Measurements from ENCODE around the gene NPY5R. TPM values are rescaled to one million over a fixed set of nuclear protein-coding genes. Genes with fewer than 3 reads are reported as not detected.

NPY5R gene
- total RNA-seq: under 1 TPM in 1 of 2 donors, not detected in 1; 0.40 TPM

DNA sequence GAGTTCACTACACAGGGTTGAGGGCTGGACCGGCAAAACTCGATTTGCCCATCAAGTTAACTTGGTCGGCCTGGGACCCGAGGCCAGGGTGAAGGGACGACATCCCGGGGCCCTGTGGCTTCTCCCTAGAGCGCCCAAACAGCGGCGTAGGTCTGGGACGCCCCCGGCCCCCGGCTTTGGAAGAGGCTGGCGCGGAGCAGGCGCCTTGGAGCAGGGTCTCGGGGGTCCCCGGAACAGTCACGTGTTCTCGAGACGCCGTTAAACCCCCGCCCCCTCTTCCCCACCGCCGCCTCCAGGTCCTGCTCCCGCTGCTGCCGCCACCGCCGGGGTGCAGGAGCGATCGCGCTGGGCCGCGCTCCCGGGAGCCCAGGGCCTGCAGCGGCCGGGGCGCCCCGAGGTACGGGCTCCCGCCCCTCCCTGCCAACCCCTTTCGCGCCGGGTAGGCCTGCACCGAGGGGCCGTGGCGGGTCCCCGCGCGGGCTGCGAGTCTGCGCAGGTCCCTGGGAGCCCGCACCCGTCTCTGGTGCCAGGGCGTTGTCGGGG is at the start of gene NPY5R:
Gene NPY5R, plus strand, starts transcription at position 289 of the 543 bp plus-strand sequence. CDS start 6,382 bp downstream, outside the sequence.
- H3K9me3 ChIP-seq: no peaks in the 10 kb centered on the region
- H3K27me3 ChIP-seq (replicated peaks; ENCODE audit: insufficient read depth): no peaks in the 10 kb centered on the region
- no peaks in the 10 kb centered on the region for H3K4me1 ChIP-seq (replicated peaks)
- no peak within 1 kb of the TSS for H3K27ac ChIP-seq
- TF ChIP-seq POLR2A (IDR thresholded peaks at IDR 0.05): no peak
- TF ChIP-seq POLR2AphosphoS5 (IDR thresholded peaks at IDR 0.05): no peak
- no peak for TF ChIP-seq CTCF (IDR thresholded peaks at IDR 0.05)
- WGBS: 1% methylated on average over 20 of the region's 55 CpGs
- H3K36me3 ChIP-seq: no peaks in the 10 kb centered on the region
- no peak for DNase-seq (ENCODE audit: low spot score)
- intact Hi-C loops (cut with DNase I): no loop called here
- peak within 1 kb of the TSS; percentile 11 to 25 for H3K4me3 ChIP-seq

- TF ChIP-seq CTCF (IDR thresholded peaks at IDR 0.05): no peak
- no peak for TF ChIP-seq POLR2A (IDR thresholded peaks at IDR 0.05)
- no peak for TF ChIP-seq POLR2AphosphoS5 (IDR thresholded peaks at IDR 0.05)
- intact Hi-C loops (cut with DNase I): no loop called here
- H3K36me3 ChIP-seq: no peaks in the 10 kb centered on the region
- H3K9me3 ChIP-seq: no peaks in the 10 kb centered on the region
- no peaks in the 10 kb centered on the region for H3K4me1 ChIP-seq (replicated peaks)
- H3K4me3 ChIP-seq: no peak overlapping the region
- DNase-seq (ENCODE audit: low spot score): no peak
- 70% methylated on average over 3 of the region's 3 CpGs for WGBS
- H3K27ac ChIP-seq: no peak overlapping the region
- H3K27me3 ChIP-seq (replicated peaks; ENCODE audit: insufficient read depth): no peaks in the 10 kb centered on the region
Measured at GRCh38 chr4:163295138-163295537, 48.6 kb upstream of the NPY5R start.

GRCh38 chr4:163300445-163300844 is 43.2 kb upstream of the NPY5R start:
- no peak for DNase-seq (ENCODE audit: low spot score)
- TF ChIP-seq POLR2A (IDR thresholded peaks at IDR 0.05) (no peak), CTCF (IDR thresholded peaks at IDR 0.05) (no peak), POLR2AphosphoS5 (IDR thresholded peaks at IDR 0.05) (no peak)
- no peaks in the 10 kb centered on the region for H3K27me3 ChIP-seq (replicated peaks; ENCODE audit: insufficient read depth)
- no peaks in the 10 kb centered on the region for H3K36me3 ChIP-seq
- H3K4me1 ChIP-seq (replicated peaks): no peaks in the 10 kb centered on the region
- no peaks in the 10 kb centered on the region for H3K9me3 ChIP-seq
- H3K4me3 ChIP-seq: no peak overlapping the region
- intact Hi-C loops (cut with DNase I): no loop called here
- no peak overlapping the region for H3K27ac ChIP-seq
- 70% methylated on average over 3 of the region's 3 CpGs for WGBS

GRCh38 chr4:163303069-163303468 is 40.6 kb upstream of the NPY5R start:
- DNase-seq (ENCODE audit: low spot score): no peak
- H3K9me3 ChIP-seq: no peaks in the 10 kb centered on the region
- no peaks in the 10 kb centered on the region for H3K4me1 ChIP-seq (replicated peaks)
- TF ChIP-seq POLR2AphosphoS5 (IDR thresholded peaks at IDR 0.05) (no peak), CTCF (IDR thresholded peaks at IDR 0.05) (no peak), POLR2A (IDR thresholded peaks at IDR 0.05) (no peak)
- no peaks in the 10 kb centered on the region for H3K27me3 ChIP-seq (replicated peaks; ENCODE audit: insufficient read depth)
- WGBS: 51% methylated on average over 2 of the region's 2 CpGs
- no peak overlapping the region for H3K4me3 ChIP-seq
- no peak overlapping the region for H3K27ac ChIP-seq
- intact Hi-C loops (cut with DNase I): no loop called here
- H3K36me3 ChIP-seq: no peaks in the 10 kb centered on the region

GRCh38 chr4:163309466-163309865 is 34.2 kb upstream of the NPY5R start:
- Histone ChIP-seq H3K4me1 (replicated peaks) (no peaks in the 10 kb centered on the region), H3K4me3 (no peak overlapping the region), H3K36me3 (no peaks in the 10 kb centered on the region), H3K27me3 (replicated peaks; ENCODE audit: insufficient read depth) (no peaks in the 10 kb centered on the region), H3K27ac (no peak overlapping the region), H3K9me3 (no peaks in the 10 kb centered on the region)
- no peak for TF ChIP-seq CTCF (IDR thresholded peaks at IDR 0.05)
- no peak for TF ChIP-seq POLR2AphosphoS5 (IDR thresholded peaks at IDR 0.05)
- no peak for TF ChIP-seq POLR2A (IDR thresholded peaks at IDR 0.05)
- intact Hi-C loops (cut with DNase I): no loop called here
- no peak for DNase-seq (ENCODE audit: low spot score)
- WGBS: 58% methylated on average over 1 of the region's 1 CpG

Data from prostate gland (tissue), 2 donors.